OCI-LY7 (cell line): ENCODE data around the gene ASH1L. TPM values are rescaled to one million over a fixed set of nuclear protein-coding genes. Genes with fewer than 3 reads are reported as not detected.
"Not testable (repeated sequence)": the region's sequence is repeated elsewhere in the genome, so short reads cannot be mapped to it uniquely, and the experiment has no call there.

Source experiments
- BruUV-seq: library from RNA; stranded (reverse); fragments of 400-500 nt; replicated peaks from 2 replicates; lab custom pipeline; 2021; lab: Mats Ljungman, UMichigan
- CTCF ChIA-PET: fragments of 300-600 bp; sonication (Branson Sonifier 250); formaldehyde crosslinking; loops from one replicate; lab custom pipeline; 2022; ENCODE audit warnings: antibody characterized with exemption; ENCODE audit not compliant: unreplicated experiment; lab: Charles Lee
- POLR2A ChIA-PET: fragments of 300-600 bp; sonication (Branson Sonifier 250); formaldehyde crosslinking; loops from one replicate; lab custom pipeline; 2022; ENCODE audit warnings: antibody characterized with exemption; lab: Charles Lee
- DNase-seq: peaks from one replicate; pipeline ENCODE4 v3.0.0-alpha.2; 2015; ENCODE audit warnings: low spot score
- H2AFZ ChIP-seq: fragments of 200-600 bp; sonication (generic), shearing (Covaris generic); 2 replicates; pipeline ENCODE4 v1.6.1; 2014; ENCODE audit warnings: mild to moderate bottlenecking, antibody characterized with exemption, low read length, moderate library complexity
- H3K27ac ChIP-seq: fragments of 200-600 bp; sonication (generic); 2 replicates; pipeline ENCODE4 v1.5.1; 2014; ENCODE audit warnings: mixed run types, low read depth, mild to moderate bottlenecking, moderate library complexity, low read length, inconsistent platforms; ENCODE audit not compliant: poor library complexity, severe bottlenecking
- H3K36me3 ChIP-seq: fragments of 200-600 bp; sonication (generic); 2 replicates; pipeline ENCODE4 v1.6.1; 2014; ENCODE audit warnings: mild to moderate bottlenecking, antibody characterized with exemption, low read length, moderate library complexity, mixed read lengths; ENCODE audit not compliant: insufficient read depth
- H3K4me1 ChIP-seq: fragments of 200-600 bp; sonication (generic); 2 replicates; pipeline ENCODE4 v1.5.1; 2014; ENCODE audit warnings: mild to moderate bottlenecking, low read length; ENCODE audit not compliant: insufficient read depth, poor library complexity, severe bottlenecking
- H3K4me2 ChIP-seq: fragments of 200-600 bp; sonication (generic); 2 replicates; pipeline ENCODE4 v1.6.1; 2014; ENCODE audit warnings: mild to moderate bottlenecking, low read length
- H3K4me3 ChIP-seq: fragments of 200-600 bp; sonication (generic); 2 replicates; pipeline ENCODE4 v1.5.1; 2014; ENCODE audit warnings: mild to moderate bottlenecking, low read depth, low read length; ENCODE audit not compliant: poor library complexity, severe bottlenecking
- H3K79me2 ChIP-seq: fragments of 200-600 bp; sonication (generic); 2 replicates; pipeline ENCODE4 v1.6.1; 2016; ENCODE audit warnings: low read depth, mild to moderate bottlenecking, low read length, moderate library complexity, mixed read lengths; ENCODE audit not compliant: insufficient read depth
- H3K9me2 ChIP-seq: fragments of 200-600 bp; sonication (generic); 2 replicates; pipeline ENCODE4 v1.6.1; 2016; ENCODE audit warnings: mild to moderate bottlenecking, low read length, mixed read lengths; ENCODE audit not compliant: insufficient read depth
- H3K9me3 ChIP-seq: fragments of 200-600 bp; sonication (generic); 2 replicates; pipeline ENCODE4 v1.6.1; 2014; ENCODE audit warnings: mild to moderate bottlenecking, mixed run types, low read length, mixed read lengths
- H4K20me1 ChIP-seq: fragments of 200-600 bp; sonication (generic); 2 replicates; pipeline ENCODE4 v1.6.1; 2014; ENCODE audit warnings: mild to moderate bottlenecking, antibody characterized with exemption, low read length, moderate library complexity, mixed read lengths; ENCODE audit not compliant: insufficient read depth
- CTCF ChIP-seq: fragments of 200-600 bp; sonication (generic); conservative IDR thresholded peaks from 2 replicates; pipeline ENCODE4 v1.5.1; 2014; ENCODE audit warnings: mild to moderate bottlenecking, antibody characterized with exemption, low read length, moderate library complexity, mixed read lengths
- EZH2phosphoT487 ChIP-seq: fragments of 200-600 bp; sonication (generic); IDR thresholded peaks from 2 replicates; pipeline ENCODE4 v1.6.1; 2018; ENCODE audit warnings: low read depth, borderline replicate concordance, mild to moderate bottlenecking, mixed run types, antibody characterized with exemption, low read length, moderate library complexity, mixed read lengths
- intact Hi-C: fragments of 100-400 bp; cut with micrococcal nuclease; formaldehyde crosslinking; loops from one replicate; pipeline ENCODE4 v1.10.0; 2022; ENCODE audit not compliant: unreplicated experiment
- total RNA-seq, 2 experiments: library from RNA; depleted of rRNA in 1 of 2; stranded (reverse); fragments of >200 nt in 1 of 2; shearing (Covaris generic) in 1 of 2; gene quantifications; 2 replicates each; pipeline ENCODE4 v1.2.3, GENCODE V29; 2014 to 2022

The ASH1L gene
- total RNA-seq, 2 experiments from 2014 or later: 33.2 to 49.6 TPM

GRCh38 chr1:155561779-155562580 lies 623 bp downstream of the ASH1L start:
- DNase-seq, BruUV-seq, POLR2A ChIA-PET, H3K9me3 ChIP-seq, H3K9me2 ChIP-seq, CTCF ChIA-PET: not testable (repeated sequence)
- Histone ChIP-seq H3K36me3 (peaks cover 40% of the 10 kb centered on the region), H2AFZ (peak overlapping the region; percentile 25; the same call in 1 of the 2 replicates), H3K79me2 (peaks cover 87% of the 10 kb centered on the region), H3K4me3 (peak overlapping the region; percentile 86), H3K4me2 (peak overlapping the region; percentile 73), H3K27ac (peak overlapping the region; percentile 79), H4K20me1 (peaks cover 18% of the 10 kb centered on the region; the same call in 1 of the 2 replicates), H3K4me1 (peaks cover 30% of the 10 kb centered on the region)
- intact Hi-C loops: loop anchor here (5.0 kb wide), 1 partner anchor 55 kb away; no protein-coding TSS in a partner anchor

GRCh38 chr1:155555915-155556314 lies 6.7 kb downstream of the ASH1L start:
- POLR2A ChIA-PET: interaction anchor here (0.6 to 1.4 kb wide), 2 partner anchors 35 to 56 kb away, joined by 3 read pairs; no protein-coding TSS in a partner anchor
- BruUV-seq: no TSS peak
- Histone ChIP-seq H3K4me3 (no peak overlapping the region), H3K9me2 (no peaks in the 10 kb centered on the region), H3K4me2 (no peak overlapping the region), H2AFZ (no peak overlapping the region), H3K4me1 (peaks cover 13% of the 10 kb centered on the region), H3K27ac (no peak overlapping the region), H3K79me2 (peaks cover 100% of the 10 kb centered on the region), H4K20me1 (0 out of 2 replicates have a peak, but pooled peaks cover 6% of the 10 kb centered on the region), H3K36me3 (peaks cover 65% of the 10 kb centered on the region), H3K9me3 (no peaks in the 10 kb centered on the region)
- TF ChIP-seq CTCF (no peak), EZH2phosphoT487 (no peak)
- intact Hi-C loops: no loop called here
- CTCF ChIA-PET: no interaction called here
- no peak for DNase-seq

GRCh38 chr1:155553349-155553748 lies 9.3 kb downstream of the ASH1L start:
- H3K4me1 ChIP-seq: peaks cover 9% of the 10 kb centered on the region
- BruUV-seq: no TSS peak
- POLR2A ChIA-PET: no interaction called here
- DNase-seq: no peak
- H3K9me3 ChIP-seq: no peaks in the 10 kb centered on the region
- H2AFZ ChIP-seq: no peak overlapping the region
- TF ChIP-seq EZH2phosphoT487 (no peak), CTCF (no peak)
- CTCF ChIA-PET: no interaction called here
- H3K9me2 ChIP-seq: no peaks in the 10 kb centered on the region
- intact Hi-C loops: no loop called here
- H3K4me2 ChIP-seq: no peak overlapping the region
- no peak overlapping the region for H3K4me3 ChIP-seq
- H3K79me2 ChIP-seq: peaks cover 100% of the 10 kb centered on the region
- H4K20me1 ChIP-seq: peaks cover 11% of the 10 kb centered on the region; the same call in 1 of the 2 replicates
- H3K36me3 ChIP-seq: peaks cover 55% of the 10 kb centered on the region
- no peak overlapping the region for H3K27ac ChIP-seq
